ENCODE data around the gene MBD3L2.
"Not testable (repeated sequence)": the region's sequence is repeated elsewhere in the genome, so short reads cannot be mapped to it uniquely, and the experiment has no call there.

GRCh38 chr19:7049021-7049420 is at the start of gene MBD3L2:
- TF ChIP-seq POLR2A, CTCF (IDR thresholded peaks at IDR 0.05): not testable (repeated sequence)

Measured in thyroid gland (tissue), 4 donors.